SK-N-SH (cell line): ENCODE data around the gene PLCB1. TPM values are rescaled to one million over a fixed set of nuclear protein-coding genes. Genes with fewer than 3 reads are reported as not detected.
"Not testable (repeated sequence)": the region's sequence is repeated elsewhere in the genome, so short reads cannot be mapped to it uniquely, and the experiment has no call there.

Source experiments
- CTCF ChIA-PET: fragments of 300-600, 350-600 bp; formaldehyde crosslinking; extraction: SDS; loops from one replicate; lab custom pipeline; 2021; lab: Yijun Ruan, JAX
- POLR2A ChIA-PET: fragments of 350-600 bp; sonication (Branson Sonifier 250); formaldehyde crosslinking; extraction: SDS; loops from one replicate; lab custom pipeline; 2020; ENCODE audit warnings: antibody characterized with exemption, inconsistent platforms; lab: Yijun Ruan, JAX
- DNase-seq: peaks from one replicate; pipeline ENCODE4 v3.0.0; 2012
- H2AFZ ChIP-seq: fragments of 200-600 bp; sonication (generic); 2 replicates; pipeline ENCODE4 v1.8.1; 2016; ENCODE audit warnings: antibody characterized with exemption, mild to moderate bottlenecking, low read depth
- H3F3A ChIP-seq: fragments of 200-600 bp; sonication (generic); replicated peaks from 2 replicates; pipeline ENCODE3; 2016; ENCODE audit warnings: antibody characterized with exemption, mild to moderate bottlenecking; ENCODE audit not compliant: insufficient read depth
- H3K27ac ChIP-seq, 2 experiments: fragments of 200-500 bp in 1 of 2; fragments of 200-600 bp in 1 of 2; sonication (Bioruptor generic) in 1 of 2; sonication (generic), shearing (Covaris generic) in 1 of 2; 2 replicates each; pipeline versions ENCODE4 v1.5.1 to v1.6.1; 2014 to 2016; ENCODE audit warnings: low read depth in 2 of 2, inconsistent platforms in 1 of 2, low read length in 1 of 2, mild to moderate bottlenecking in 1 of 2, mixed read lengths in 1 of 2
- H3K27me3 ChIP-seq: fragments of 200-600 bp; sonication (generic), shearing (Covaris generic); 2 replicates; pipeline ENCODE4 v1.6.1; 2016; ENCODE audit warnings: mixed run types; ENCODE audit not compliant: insufficient read depth
- H3K36me3 ChIP-seq, 2 experiments: fragments of 200-500 bp in 1 of 2; fragments of 200-600 bp in 1 of 2; sonication (Bioruptor generic) in 1 of 2; sonication (generic) in 1 of 2; replicated peaks in 1 of 2; 2 replicates each; pipeline versions ENCODE3 to v1.5.1; 2014 to 2016; ENCODE audit warnings: low read length in 1 of 2, mild to moderate bottlenecking in 1 of 2; ENCODE audit not compliant: insufficient read depth in 2 of 2, control insufficient read depth in 1 of 2
- H3K4me1 ChIP-seq, 2 experiments: fragments of 200-500 bp in 1 of 2; fragments of 200-600 bp in 1 of 2; sonication (Bioruptor generic) in 1 of 2; sonication (generic), shearing (Covaris generic) in 1 of 2; 2 replicates each; pipeline versions ENCODE4 v1.5.1 to v1.6.1; 2014 to 2016; ENCODE audit warnings: low read depth in 1 of 2, low read length in 1 of 2, mixed run types in 1 of 2; ENCODE audit not compliant: insufficient read depth in 2 of 2, control insufficient read depth in 1 of 2
- H3K4me2 ChIP-seq: fragments of 200-600 bp; sonication (generic), shearing (Covaris generic); 2 replicates; pipeline ENCODE4 v1.6.1; 2017; ENCODE audit warnings: mixed run types
- H3K4me3 ChIP-seq, 2 experiments: fragments of 200-500 bp in 1 of 2; fragments of 200-600 bp in 1 of 2; sonication (Bioruptor generic) in 1 of 2; sonication (generic), shearing (Covaris generic) in 1 of 2; 2 replicates each; pipeline versions ENCODE4 v1.5.1 to v1.8.1; 2014 to 2016; ENCODE audit warnings: low read depth in 2 of 2, inconsistent platforms in 1 of 2, low read length in 1 of 2, mild to moderate bottlenecking in 1 of 2, mixed read lengths in 1 of 2, moderate library complexity in 1 of 2
- H3K79me2 ChIP-seq: fragments of 200-600 bp; sonication (generic); 2 replicates; pipeline ENCODE4 v1.8.1; 2017; ENCODE audit warnings: mild to moderate bottlenecking; ENCODE audit not compliant: insufficient read depth
- H3K9ac ChIP-seq: fragments of 200-600 bp; sonication (generic); 2 replicates; pipeline ENCODE4 v1.6.1; 2017; ENCODE audit warnings: mixed run types
- H3K9me2 ChIP-seq: fragments of 200-600 bp; sonication (generic); 2 replicates; pipeline ENCODE4 v1.6.1; 2017; ENCODE audit warnings: mixed run types
- H3K9me3 ChIP-seq: fragments of 200-600 bp; sonication (generic); 2 replicates; pipeline ENCODE4 v1.6.1; 2017; ENCODE audit warnings: mixed run types, mild to moderate bottlenecking, moderate library complexity
- H4K20me1 ChIP-seq: fragments of 200-600 bp; sonication (generic); 2 replicates; pipeline ENCODE4 v1.6.1; 2017; ENCODE audit warnings: mild to moderate bottlenecking, mixed run types; ENCODE audit not compliant: insufficient read depth
- EP300 ChIP-seq, 2 experiments: IDR thresholded peaks; 2 replicates each; pipeline versions ENCODE4 v1.4.0 to v1.6.1; 2012; ENCODE audit warnings: borderline replicate concordance in 1 of 2, low read depth in 1 of 2, low read length in 1 of 2
- FOSL2 ChIP-seq: IDR thresholded peaks from 2 replicates; pipeline ENCODE4 v1.4.0; 2012; ENCODE audit warnings: low read depth, mild to moderate bottlenecking, moderate library complexity, borderline replicate concordance
- FOXJ3 ChIP-seq: sonication (generic); formaldehyde crosslinking; IDR thresholded peaks from 2 replicates; pipeline ENCODE4 v1.5.1; 2020; ENCODE audit warnings: mild to moderate bottlenecking, missing genetic modification reagents
- MEF2A ChIP-seq: IDR thresholded peaks from 2 replicates; pipeline ENCODE4 v1.4.0; 2012; ENCODE audit warnings: low read depth, borderline replicate concordance
- MXI1 ChIP-seq: IDR thresholded peaks from 2 replicates; pipeline ENCODE4 v1.6.1; 2012; ENCODE audit warnings: mild to moderate bottlenecking, low read depth, low read length, improper control_type of control experiment
- NFIC ChIP-seq: IDR thresholded peaks from 2 replicates; pipeline ENCODE4 v1.4.0; 2012; ENCODE audit warnings: borderline replicate concordance
- RCOR1 ChIP-seq: fragments of 150-350 bp; IDR thresholded peaks from 2 replicates; pipeline ENCODE4 v1.6.1; 2017; ENCODE audit warnings: antibody characterized with exemption, low read length
- WGBS: methylation state at CpG from one replicate; pipeline ENCODE4 v1.1.6; 2017; ENCODE audit warnings: low lambda C conversion rate; 5-methylcytosine and 5-hydroxymethylcytosine counted together
- polyA plus RNA-seq, 3 experiments: library from polyadenylated mRNA; depleted of rRNA; stranded (reverse); fragments of >200 nt; gene quantifications; 2 replicates each; pipeline ENCODE4 v1.2.3, GENCODE V29; 2012
- TF ChIP-seq, protein P1 (sequence below): IDR thresholded peaks from 2 replicates; pipeline ENCODE4 v1.4.0; 2012; ENCODE audit warnings: low read depth, borderline replicate concordance

PLCB1 gene
- polyA plus RNA-seq, 1 of the 3 experiments (the other 2 are of a cell fraction) = 10.5 TPM

- H3K27me3 ChIP-seq, H3K9ac ChIP-seq, H3K4me2 ChIP-seq, POLR2A ChIA-PET, H3K27ac ChIP-seq, H3K9me3 ChIP-seq, H3K79me2 ChIP-seq, H3K9me2 ChIP-seq, H3K4me3 ChIP-seq, DNase-seq, H3F3A ChIP-seq, H2AFZ ChIP-seq, H3K4me1 ChIP-seq, H4K20me1 ChIP-seq, H3K36me3 ChIP-seq: not testable (repeated sequence)
- CTCF ChIA-PET = interaction anchor here (0.9 kb wide), 1 partner anchor 367 kb away, joined by 3 read pairs; no protein-coding TSS in a partner anchor
- 82% methylated on average over 2 of the region's 2 CpGs for WGBS
Observed at GRCh38 chr20:8350225-8350624, 218.2 kb downstream of the PLCB1 start.

DNA sequence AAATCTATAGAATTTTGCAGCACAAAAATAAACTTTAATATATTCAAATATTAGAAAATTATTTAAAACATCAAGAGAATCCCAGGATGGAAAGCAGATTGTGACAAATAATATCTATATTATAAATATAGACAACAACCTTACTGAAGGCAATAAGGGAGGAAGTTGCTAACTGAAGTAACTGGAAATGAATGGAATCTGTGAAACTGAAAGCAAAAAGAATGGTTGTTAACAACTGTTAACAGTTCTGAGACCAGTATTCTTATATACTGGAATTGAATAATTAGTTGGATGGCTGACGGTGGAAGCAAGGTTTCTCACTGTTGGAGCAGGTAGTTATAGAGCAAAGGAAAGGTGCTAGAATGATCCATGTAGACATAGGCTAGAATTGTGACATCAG, 220.4 kb downstream of the PLCB1 start:
- peaks cover 5% of the 10 kb centered on the region for H3K79me2 ChIP-seq
- H3K4me2 ChIP-seq = no peak overlapping the region
- no peak overlapping the region for H3K9ac ChIP-seq
- peaks cover 0 to 3% of the 10 kb centered on the region in 2 experiments for H3K36me3 ChIP-seq
- H3F3A ChIP-seq = peaks cover 3% of the 10 kb centered on the region
- H3K9me3 ChIP-seq = no peaks in the 10 kb centered on the region
- no peak overlapping the region for H2AFZ ChIP-seq
- CTCF ChIA-PET = interaction anchor here (1.0 kb wide), 1 partner anchor 8 kb away, joined by 3 read pairs; no protein-coding TSS in a partner anchor
- H3K27ac ChIP-seq = no peak overlapping the region
- whole genome bisulfite sequencing = 80% methylated on average over 1 of the region's 1 CpG
- H3K9me2 ChIP-seq = no peaks in the 10 kb centered on the region
- no peaks in the 10 kb centered on the region for H3K4me1 ChIP-seq
- H3K4me3 ChIP-seq = no peak overlapping the region
- no peaks in the 10 kb centered on the region for H4K20me1 ChIP-seq
- H3K27me3 ChIP-seq = no peaks in the 10 kb centered on the region
- TF ChIP-seq MXI1 (no peak), NFIC (no peak), MEF2A (no peak)
- TF ChIP-seq, protein P1, sequence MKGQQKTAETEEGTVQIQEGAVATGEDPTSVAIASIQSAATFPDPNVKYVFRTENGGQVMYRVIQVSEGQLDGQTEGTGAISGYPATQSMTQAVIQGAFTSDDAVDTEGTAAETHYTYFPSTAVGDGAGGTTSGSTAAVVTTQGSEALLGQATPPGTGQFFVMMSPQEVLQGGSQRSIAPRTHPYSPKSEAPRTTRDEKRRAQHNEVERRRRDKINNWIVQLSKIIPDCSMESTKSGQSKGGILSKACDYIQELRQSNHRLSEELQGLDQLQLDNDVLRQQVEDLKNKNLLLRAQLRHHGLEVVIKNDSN = no peak
- no peak for DNase-seq
- POLR2A ChIA-PET = no interaction called here

- Histone ChIP-seq H4K20me1 (no peaks in the 10 kb centered on the region), H3K9me3 (no peaks in the 10 kb centered on the region), H3K4me1 (no peaks in the 10 kb centered on the region), H2AFZ (no peak overlapping the region), H3K9me2 (no peaks in the 10 kb centered on the region), H3K4me3 (no peak overlapping the region), H3K27me3 (no peaks in the 10 kb centered on the region), H3K27ac (no peak overlapping the region), H3K36me3 (peaks cover 0 to 3% of the 10 kb centered on the region in 2 experiments), H3K79me2 (peaks cover 4% of the 10 kb centered on the region), H3K9ac (no peak overlapping the region), H3F3A (peaks cover 3% of the 10 kb centered on the region), H3K4me2 (no peak overlapping the region)
- ChIA-PET POLR2A (no interaction called here), CTCF (no interaction called here)
- TF ChIP-seq RCOR1 (no peak), MXI1 (no peak), FOXJ3 (no peak), NFIC (no peak), EP300 (IDR thresholded peaks at IDR 0.05; ENCODE audit: borderline replicate concordance in 1 of 2, low read depth in 1 of 2, low read length in 1 of 2) (no peak), FOSL2 (no peak)
- 76% methylated on average over 2 of the region's 2 CpGs for WGBS
- DNase-seq = no peak
Observed at GRCh38 chr20:8353512-8353911, 221.4 kb downstream of the PLCB1 start.
